ENCODE results near the gene COL6A5.
"Not testable (repeated sequence)": the region's sequence is repeated elsewhere in the genome, so short reads cannot be mapped to it uniquely, and the experiment has no call there.

COL6A5 gene

GRCh38 chr3:130345487-130346079, at the start of gene COL6A5:
COL6A5 (plus strand) TSS chr3:130345672; CDS start chr3:130373639, 27,967 bp downstream.
- in situ Hi-C loops (cut with MboI; ENCODE audit: low sequenced_read_pairs) = no loop called here

- in situ Hi-C loops (cut with MboI; ENCODE audit: low sequenced_read_pairs) = no loop called here
Measured at GRCh38 chr3:130299531-130299930, 45.9 kb upstream of the COL6A5 start.

- in situ Hi-C loops (cut with MboI; ENCODE audit: low sequenced_read_pairs) = no loop called here
Measured at GRCh38 chr3:130300888-130301287, 44.6 kb upstream of the COL6A5 start.

GRCh38 chr3:130310109-130310508, 35.4 kb upstream of the COL6A5 start:
- in situ Hi-C loops (cut with MboI; ENCODE audit: low sequenced_read_pairs) = no loop called here

- in situ Hi-C loops (cut with MboI; ENCODE audit: low sequenced_read_pairs) = no loop called here
Measured at GRCh38 chr3:130312374-130312773, 33.1 kb upstream of the COL6A5 start.

GRCh38 chr3:130316169-130316568, 29.3 kb upstream of the COL6A5 start:
- in situ Hi-C loops (cut with MboI; ENCODE audit: low sequenced_read_pairs) = no loop called here

- in situ Hi-C loops (cut with MboI; ENCODE audit: low sequenced_read_pairs) = no loop called here
Measured at GRCh38 chr3:130323503-130323902, 22.0 kb upstream of the COL6A5 start.

GRCh38 chr3:130340766-130341165, 4.7 kb upstream of the COL6A5 start:
- in situ Hi-C loops (cut with MboI; ENCODE audit: low sequenced_read_pairs) = no loop called here

- in situ Hi-C loops (cut with MboI; ENCODE audit: low sequenced_read_pairs) = no loop called here
Measured at GRCh38 chr3:130341388-130341787, 4.1 kb upstream of the COL6A5 start.

GRCh38 chr3:130341882-130342281, 3.6 kb upstream of the COL6A5 start:
- in situ Hi-C loops (cut with MboI; ENCODE audit: low sequenced_read_pairs) = no loop called here

- in situ Hi-C loops (cut with MboI; ENCODE audit: low sequenced_read_pairs) = no loop called here
Measured at GRCh38 chr3:130342821-130343661, 2.4 kb upstream of the COL6A5 start.

GRCh38 chr3:130348258-130348657, 2.8 kb downstream of the COL6A5 start:
- in situ Hi-C loops (cut with MboI; ENCODE audit: low sequenced_read_pairs) = not testable (repeated sequence)

GRCh38 chr3:130354430-130354829, 9.0 kb downstream of the COL6A5 start:
- in situ Hi-C loops (cut with MboI; ENCODE audit: low sequenced_read_pairs) = no loop called here

- in situ Hi-C loops (cut with MboI; ENCODE audit: low sequenced_read_pairs) = no loop called here
Measured at GRCh38 chr3:130374033-130374432, 28.6 kb downstream of the COL6A5 start.

- in situ Hi-C loops (cut with MboI; ENCODE audit: low sequenced_read_pairs) = no loop called here
Measured at GRCh38 chr3:130374908-130375307, 29.4 kb downstream of the COL6A5 start.

GRCh38 chr3:130377960-130378676, 32.6 kb downstream of the COL6A5 start:
- in situ Hi-C loops (cut with MboI; ENCODE audit: low sequenced_read_pairs) = no loop called here

GRCh38 chr3:130378677-130379191, 33.3 kb downstream of the COL6A5 start:
- in situ Hi-C loops (cut with MboI; ENCODE audit: low sequenced_read_pairs) = no loop called here

GRCh38 chr3:130379274-130379673, 33.8 kb downstream of the COL6A5 start:
- in situ Hi-C loops (cut with MboI; ENCODE audit: low sequenced_read_pairs) = no loop called here

GRCh38 chr3:130380398-130380797, 34.9 kb downstream of the COL6A5 start:
- in situ Hi-C loops (cut with MboI; ENCODE audit: low sequenced_read_pairs) = no loop called here

GRCh38 chr3:130383424-130383823, 38.0 kb downstream of the COL6A5 start:
- in situ Hi-C loops (cut with MboI; ENCODE audit: low sequenced_read_pairs) = no loop called here

- in situ Hi-C loops (cut with MboI; ENCODE audit: low sequenced_read_pairs) = no loop called here
Measured at GRCh38 chr3:130384476-130385025, 39.1 kb downstream of the COL6A5 start.
